Endodermal cell (in vitro differentiated cells): ENCODE data around the gene STOX2. TPM values are rescaled to one million over a fixed set of nuclear protein-coding genes. Genes with fewer than 3 reads are reported as not detected.

Experiments
- DNase-seq: peaks from one replicate; pipeline ENCODE4 v3.0.0-alpha.2; 2017
- H3K27ac ChIP-seq: 2 replicates; pipeline ENCODE4 v1.5.1; 2013; ENCODE audit warnings: mild to moderate bottlenecking, low read depth, low read length, moderate library complexity
- H3K27me3 ChIP-seq: 2 replicates; pipeline ENCODE4 v1.6.1; 2013; ENCODE audit warnings: mild to moderate bottlenecking, low read length, moderate library complexity; ENCODE audit not compliant: insufficient read depth, control insufficient read depth, poor library complexity, severe bottlenecking
- H3K36me3 ChIP-seq: 2 replicates; pipeline ENCODE4 v1.7.0; 2013; ENCODE audit warnings: mild to moderate bottlenecking, low read length, moderate library complexity; ENCODE audit not compliant: control insufficient read depth, insufficient read depth
- H3K4me1 ChIP-seq: one replicate; pipeline ENCODE4 v1.7.0; 2013; ENCODE audit warnings: low read length; ENCODE audit not compliant: control insufficient read depth, insufficient read depth
- H3K4me3 ChIP-seq: 2 replicates; pipeline ENCODE4 v1.5.1; 2013; ENCODE audit warnings: mild to moderate bottlenecking, low read length, moderate library complexity
- H3K9ac ChIP-seq: 2 replicates; pipeline ENCODE4 v1.6.1; 2013; ENCODE audit warnings: mild to moderate bottlenecking, low read length, moderate library complexity; ENCODE audit not compliant: poor library complexity, severe bottlenecking; ENCODE audit errors: extremely low read depth
- H3K9me3 ChIP-seq: 2 replicates; pipeline ENCODE4 v1.6.1; 2013; ENCODE audit warnings: mild to moderate bottlenecking, low read length, moderate library complexity; ENCODE audit not compliant: control insufficient read depth
- H3K27ac Mint-ChIP-seq: 2 replicates; pipeline ENCODE4 v1.8.0; 2020; ENCODE audit warnings: mixed read lengths
- H3K27me3 Mint-ChIP-seq: 2 replicates; pipeline ENCODE4 v1.8.0; 2021; ENCODE audit warnings: mild to moderate bottlenecking, mixed read lengths; ENCODE audit not compliant: insufficient read depth
- H3K36me3 Mint-ChIP-seq: 2 replicates; pipeline ENCODE4 v1.8.0; 2020; ENCODE audit warnings: low read depth, mixed read lengths
- H3K4me1 Mint-ChIP-seq: 2 replicates; pipeline ENCODE4 v1.8.0; 2020; ENCODE audit warnings: mixed read lengths
- H3K4me3 Mint-ChIP-seq: 2 replicates; pipeline ENCODE4 v1.8.0; 2020; ENCODE audit warnings: mild to moderate bottlenecking, moderate library complexity, mixed read lengths
- H3K9me3 Mint-ChIP-seq: 2 replicates; pipeline ENCODE4 v1.8.0; 2020; ENCODE audit warnings: mild to moderate bottlenecking, mixed read lengths
- CTCF ChIP-seq: fragments of 200-600 bp; sonication (generic); conservative IDR thresholded peaks from 2 replicates; pipeline ENCODE4 v1.5.0; 2021; ENCODE audit warnings: antibody characterized with exemption, mild to moderate bottlenecking
- WGBS, 2 experiments: methylation state at CpG; one replicate each; pipeline versions ENCODE4 v1.1.5 to v1.1.7; 2013; ENCODE audit warnings: missing lambda C conversion rate in 2 of 2, mixed read lengths in 1 of 2; ENCODE audit not compliant: insufficient coverage in 1 of 2, insufficient read length in 1 of 2; 5-methylcytosine and 5-hydroxymethylcytosine counted together
- total RNA-seq, 2 donors: library from RNA; stranded (reverse); fragmentation: NEBNext Ultra II Directional in 1 of 2; extraction: Animal tissue kit (Norgen Biotek cat#: 25700) in 1 of 2; gene quantifications; 2 replicates in 1 of 2; 3 replicates in 1 of 2; pipeline ENCODE4 v1.2.1, GENCODE V29; 2021

STOX2 gene
- total RNA-seq, 2 donors from 2014 or later, result 8.5 to 13.1 TPM

- no peak overlapping the region for H3K27ac ChIP-seq
Observed at GRCh38 chr4:183909187-183909586, 4.1 kb downstream of the STOX2 start.

GRCh38 chr4:183909801-183910200 is 4.7 kb downstream of the STOX2 start:
- H3K9me3 Mint-ChIP-seq, result no peaks in the 10 kb centered on the region
- H3K4me1 Mint-ChIP-seq, result peaks cover 19% of the 10 kb centered on the region
- Histone ChIP-seq H3K9me3 (no peaks in the 10 kb centered on the region), H3K4me1 (no peaks in the 10 kb centered on the region), H3K9ac (no peak overlapping the region), H3K27me3 (peaks cover 20% of the 10 kb centered on the region), H3K36me3 (no peaks in the 10 kb centered on the region), H3K4me3 (no peak overlapping the region), H3K27ac (peak overlapping the region; percentile 56)
- H3K4me3 Mint-ChIP-seq, result no peak overlapping the region
- no peak overlapping the region for H3K27ac Mint-ChIP-seq
- peaks cover 16% of the 10 kb centered on the region for H3K27me3 Mint-ChIP-seq
- TF ChIP-seq CTCF, result no peak
- no peaks in the 10 kb centered on the region for H3K36me3 Mint-ChIP-seq
- DNase-seq, result no peak
- 93 to 95% methylated on average over 5 of the region's 5 CpGs for WGBS, 2 experiments

More at GRCh38 chr4:183909187-183909586, 4.1 kb downstream of the STOX2 start:
- Histone ChIP-seq H3K4me3 (no peak overlapping the region), H3K4me1 (no peaks in the 10 kb centered on the region), H3K9me3 (no peaks in the 10 kb centered on the region), H3K36me3 (no peaks in the 10 kb centered on the region), H3K27me3 (peaks cover 24% of the 10 kb centered on the region), H3K9ac (no peak overlapping the region)
- no peak for TF ChIP-seq CTCF
- Mint-ChIP-seq H3K27me3 (peaks cover 16% of the 10 kb centered on the region), H3K4me3 (no peak overlapping the region), H3K4me1 (peaks cover 18% of the 10 kb centered on the region), H3K36me3 (no peaks in the 10 kb centered on the region), H3K9me3 (no peaks in the 10 kb centered on the region), H3K27ac (no peak overlapping the region)
- DNase-seq, result no peak

GRCh38 chr4:183912585-183912984 is 7.5 kb downstream of the STOX2 start:
- TF ChIP-seq CTCF, result no peak
- peaks cover 16% of the 10 kb centered on the region for H3K27me3 Mint-ChIP-seq
- no peaks in the 10 kb centered on the region for H3K36me3 ChIP-seq
- no peak overlapping the region for H3K4me3 ChIP-seq
- DNase-seq, result no peak
- H3K4me3 Mint-ChIP-seq, result no peak overlapping the region
- H3K4me1 ChIP-seq, result no peaks in the 10 kb centered on the region
- H3K9me3 ChIP-seq, result no peaks in the 10 kb centered on the region
- H3K27me3 ChIP-seq, result peaks cover 10% of the 10 kb centered on the region
- H3K9me3 Mint-ChIP-seq, result no peaks in the 10 kb centered on the region
- H3K9ac ChIP-seq, result no peak overlapping the region
- H3K27ac Mint-ChIP-seq, result no peak overlapping the region
- peaks cover 19% of the 10 kb centered on the region for H3K4me1 Mint-ChIP-seq
- no peaks in the 10 kb centered on the region for H3K36me3 Mint-ChIP-seq
- 89 to 91% methylated on average over 6 to 8 of the region's 8 CpGs for WGBS, 2 experiments
- H3K27ac ChIP-seq, result no peak overlapping the region
